HG03139 (cell line): ENCODE measurements around the gene ATP9A.
"Not testable (repeated sequence)": the region's sequence is repeated elsewhere in the genome, so short reads cannot be mapped to it uniquely, and the experiment has no call there.

ENCODE experiments used
- ATAC-seq: cut with Tn5 transposase; IDR thresholded peaks from one replicate; pipeline ENCODE4 v1.9.1; 2021; ENCODE audit not compliant: unreplicated experiment

The ATP9A gene

DNA sequence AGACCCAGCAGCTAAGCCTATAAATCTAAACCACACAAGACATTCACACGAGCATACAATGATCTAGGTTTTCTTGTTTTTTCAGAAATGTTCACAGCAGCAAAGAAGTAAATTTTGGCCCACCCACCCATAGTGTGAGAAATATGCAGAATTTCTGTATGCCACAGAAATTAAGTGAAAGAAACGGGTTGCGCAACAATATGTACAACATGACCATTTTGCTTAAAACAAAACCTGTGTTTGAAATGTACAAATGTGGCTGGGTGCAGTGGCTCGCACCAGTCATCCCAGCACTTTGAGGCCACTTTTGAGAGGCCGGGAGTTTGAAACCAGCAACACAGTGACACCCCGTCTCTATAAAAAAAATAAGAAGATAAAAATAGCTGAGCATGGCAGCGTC, 24.8 kb upstream of the ATP9A start:
- no peak for ATAC-seq

- no peak for ATAC-seq
Observed at GRCh38 chr20:51791626-51792025, 23.4 kb upstream of the ATP9A start.

- no peak for ATAC-seq
Observed at GRCh38 chr20:51790256-51790655, 22.1 kb upstream of the ATP9A start.

DNA sequence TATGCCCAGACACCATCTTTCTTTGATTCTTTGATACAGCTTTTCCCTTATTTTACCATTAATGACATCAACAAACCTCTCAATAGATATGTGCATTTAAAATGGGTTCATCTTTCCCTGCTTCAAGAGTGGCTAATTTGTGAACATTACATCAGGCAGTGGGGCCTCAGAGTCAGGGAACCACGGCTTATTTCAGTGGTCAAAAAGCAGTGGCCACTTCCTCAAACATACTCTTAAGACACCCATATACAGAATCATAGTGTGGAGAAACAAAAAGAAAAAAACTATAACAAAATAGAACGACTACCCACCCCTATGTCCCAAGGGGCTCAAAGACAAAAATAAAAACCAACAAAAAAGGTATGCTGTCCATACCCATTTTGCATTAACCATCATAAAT, 21.2 kb upstream of the ATP9A start:
- ATAC-seq: no peak

- ATAC-seq: no peak
Observed at GRCh38 chr20:51788822-51789221, 20.6 kb upstream of the ATP9A start.

- no peak for ATAC-seq
Observed at GRCh38 chr20:51784299-51784698, 16.1 kb upstream of the ATP9A start.

- not testable (repeated sequence) for ATAC-seq
Observed at GRCh38 chr20:51778229-51778759, 10.1 kb upstream of the ATP9A start.

DNA sequence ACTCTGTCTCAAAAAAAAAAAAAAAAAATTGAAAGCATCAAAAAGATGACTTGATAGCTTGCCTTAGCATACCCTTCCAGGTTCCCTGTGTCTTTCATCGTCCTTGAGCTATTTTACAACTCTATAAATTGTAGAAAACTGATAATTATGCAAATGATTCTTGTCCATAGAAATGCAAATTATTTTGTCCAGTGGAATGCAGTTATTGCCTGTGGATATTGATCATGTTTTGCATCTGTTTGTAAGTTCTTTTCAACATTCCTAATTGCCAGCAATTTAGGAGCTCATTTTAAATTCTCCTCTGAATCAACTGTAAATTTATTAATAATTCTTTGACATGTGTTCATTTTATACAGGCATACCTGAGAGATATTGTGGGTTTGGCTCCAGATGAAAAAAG, 7.1 kb upstream of the ATP9A start:
- no peak for ATAC-seq

GRCh38 chr20:51772236-51772635, 4.0 kb upstream of the ATP9A start:
- ATAC-seq: no peak

GRCh38 chr20:51769976-51770615, 1.9 kb upstream of the ATP9A start:
- no peak for ATAC-seq

- ATAC-seq: no peak
Observed at GRCh38 chr20:51768759-51769517, 748 bp upstream of the ATP9A start.

DNA sequence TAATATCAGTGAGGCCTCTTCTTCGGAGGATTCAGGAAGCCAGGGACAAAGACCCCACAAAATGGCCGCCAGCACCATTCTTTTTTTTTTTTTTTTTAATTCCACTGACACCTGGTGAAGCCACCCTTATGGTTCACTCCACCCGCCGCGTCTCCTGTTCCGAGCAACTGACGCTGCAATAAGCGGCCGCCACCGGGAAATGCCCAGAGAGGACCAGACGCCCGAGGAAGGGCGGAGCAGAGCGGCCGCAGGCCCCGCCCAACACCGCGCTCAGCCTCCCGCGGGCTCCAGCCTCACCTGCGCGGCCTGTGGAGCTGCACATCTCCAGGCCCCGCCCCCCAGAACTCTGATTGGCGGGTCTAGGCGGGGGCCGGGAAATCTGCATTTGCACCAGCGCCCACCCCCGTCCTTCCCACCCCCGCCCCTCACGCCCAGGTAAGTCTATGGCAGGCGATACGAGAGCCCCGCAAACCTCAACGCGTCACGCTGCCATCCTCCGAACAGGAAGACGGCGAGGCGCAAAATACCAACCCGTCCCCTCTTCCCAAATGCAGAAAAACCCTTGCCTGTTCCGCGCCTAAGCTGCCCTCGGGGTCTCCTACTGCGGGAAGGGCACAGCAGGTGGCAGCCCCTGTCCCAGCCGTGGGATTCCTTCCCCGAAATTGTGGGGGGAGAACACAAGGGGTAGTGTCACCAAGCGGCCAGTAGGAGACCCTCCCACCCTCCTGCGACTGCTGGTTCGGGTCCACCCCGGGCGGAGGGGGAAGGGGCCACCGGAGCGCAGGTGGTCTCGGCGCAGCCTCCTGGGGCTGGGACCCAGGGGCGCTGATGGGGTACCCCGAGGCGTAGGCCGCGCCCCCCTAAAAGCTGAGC, 960 bp downstream of the ATP9A start:
- no peak for ATAC-seq

DNA sequence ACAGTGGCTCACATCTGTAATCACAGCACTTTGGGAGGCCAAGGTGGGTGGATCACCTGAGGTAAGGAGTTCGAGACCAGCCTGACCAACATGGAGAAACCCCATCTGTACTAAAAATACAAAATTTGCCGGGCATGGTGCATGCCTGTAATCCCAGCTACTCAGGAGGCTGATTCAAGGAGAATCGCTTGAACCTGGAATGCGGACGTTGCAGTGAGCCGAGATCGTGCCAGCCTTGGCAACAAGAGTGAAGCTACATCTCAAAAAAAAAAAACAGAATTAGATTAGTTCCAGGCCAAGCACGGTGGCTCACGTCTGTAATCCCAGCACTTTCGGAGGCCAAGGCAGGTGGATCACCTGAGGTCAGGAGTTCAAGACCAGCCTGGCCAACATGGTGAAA, 2.8 kb downstream of the ATP9A start:
- ATAC-seq: not testable (repeated sequence)

DNA sequence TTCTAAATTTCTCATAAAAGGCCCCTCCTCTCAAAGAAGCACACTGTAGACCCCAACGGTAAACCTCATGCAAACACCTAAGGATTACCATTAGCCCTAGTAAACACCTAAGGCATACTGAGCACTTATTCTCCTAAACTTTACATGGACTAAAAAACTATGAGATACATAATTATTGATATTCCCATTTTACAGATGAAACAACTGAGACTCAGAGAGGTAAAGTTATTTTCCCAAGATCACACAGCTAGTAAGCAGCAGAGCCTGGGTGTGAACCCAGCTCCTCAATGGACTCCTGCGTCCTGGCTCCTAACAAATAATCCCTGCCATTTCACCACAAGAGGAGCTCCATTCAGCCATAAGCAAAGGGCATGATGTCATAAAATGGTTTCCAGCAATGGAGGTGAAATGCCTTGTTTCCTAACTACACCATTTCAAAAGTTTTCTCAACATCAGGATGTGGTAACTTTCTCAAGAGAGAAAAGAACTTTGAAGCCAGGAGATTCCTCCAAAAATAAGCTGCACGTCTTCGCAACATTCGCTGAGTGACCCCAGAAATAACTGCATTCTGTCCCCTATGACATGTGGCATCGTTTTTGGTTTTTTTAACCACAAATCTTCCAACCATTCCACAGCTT, 4.1 kb downstream of the ATP9A start:
- no peak for ATAC-seq

DNA sequence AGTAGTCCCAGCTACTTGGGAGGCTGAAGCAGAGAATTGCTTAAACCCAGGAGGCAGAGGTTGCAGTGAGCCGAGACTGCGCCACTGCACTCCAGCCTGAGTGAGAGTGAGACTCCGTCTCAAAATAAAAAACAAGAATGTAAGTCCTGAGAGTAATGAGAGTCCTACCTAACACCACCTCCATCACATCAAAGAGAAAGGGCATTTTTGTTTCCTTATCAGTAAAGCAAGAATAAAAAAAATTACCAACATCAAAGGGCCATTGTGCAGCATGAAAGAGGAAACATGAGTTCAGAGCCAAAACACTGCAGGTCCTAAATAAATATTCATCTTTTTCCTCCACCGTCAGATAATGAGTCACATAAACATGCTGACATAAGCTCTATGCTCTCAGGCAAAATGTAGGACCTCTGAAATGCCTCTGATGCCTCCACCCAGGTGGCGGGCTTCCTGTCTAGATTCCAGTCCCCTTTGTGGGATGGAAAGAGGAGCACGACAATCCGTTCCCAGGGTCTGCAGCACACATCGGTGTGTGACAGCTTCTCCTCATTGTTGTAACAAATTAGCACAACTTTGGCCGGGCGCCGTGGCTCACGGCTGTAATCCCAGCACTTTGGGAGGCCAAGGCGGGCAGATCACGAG, 7.2 kb downstream of the ATP9A start:
- ATAC-seq: no peak

DNA sequence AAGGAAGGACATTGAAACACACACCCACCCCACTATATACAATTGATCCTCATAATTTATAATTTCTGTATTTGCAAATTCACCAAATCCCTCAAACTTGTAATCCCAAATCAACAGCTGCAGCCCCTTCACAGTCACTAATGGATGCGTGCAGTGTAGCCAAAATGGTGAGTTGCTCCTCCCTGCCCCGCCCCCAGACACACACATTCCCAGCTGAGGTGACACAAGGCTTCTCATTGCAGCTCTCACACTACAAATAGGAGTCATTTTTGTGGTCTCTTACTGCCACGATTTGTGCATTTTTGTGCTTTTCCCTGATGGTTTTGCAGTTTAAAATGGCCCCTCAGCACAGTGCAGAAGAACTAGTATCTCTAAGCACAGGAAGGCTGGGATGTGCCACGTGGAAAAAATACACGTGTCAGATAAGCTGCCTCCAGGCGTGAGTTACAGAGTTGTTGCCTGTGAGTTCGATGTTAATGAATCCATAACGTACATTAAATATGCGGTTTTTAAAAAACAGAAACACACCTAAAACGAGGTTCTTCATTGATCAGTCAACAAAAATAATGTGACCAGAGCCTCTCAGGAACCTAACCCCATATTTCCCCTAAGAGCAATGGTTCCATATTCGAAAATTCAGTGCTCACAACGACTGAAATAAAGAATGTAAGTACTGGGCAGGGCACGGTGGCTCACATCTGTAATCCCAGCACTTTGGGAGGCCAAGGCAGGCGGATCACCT, 8.2 kb downstream of the ATP9A start:
- ATAC-seq: no peak

DNA sequence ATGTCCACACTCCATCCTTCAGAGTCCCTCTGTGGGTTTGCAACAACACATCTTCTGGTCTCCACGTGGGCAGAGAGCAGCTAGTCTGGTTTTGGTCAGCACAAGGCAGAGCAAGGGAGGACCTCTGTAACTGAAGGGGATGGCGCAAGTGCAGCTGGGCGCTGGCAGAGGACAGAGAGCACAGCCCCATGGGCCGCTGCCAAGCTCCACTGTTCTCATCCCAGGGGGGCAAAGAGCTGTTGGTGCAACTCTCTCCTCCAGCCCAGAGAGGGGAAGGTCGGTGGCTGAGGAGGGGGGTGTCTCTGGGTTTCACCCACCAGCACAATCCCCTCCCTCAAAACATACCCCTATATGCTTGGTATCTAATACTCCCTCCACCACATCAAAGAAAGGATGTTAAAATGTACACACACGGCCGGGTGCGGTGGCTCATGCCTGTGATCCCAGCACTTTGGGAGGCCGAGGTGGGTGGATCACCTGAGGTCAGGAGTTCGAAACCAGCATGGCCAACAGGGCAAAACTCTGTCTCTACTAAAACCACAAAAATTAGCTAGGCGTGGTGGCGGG, 9.1 kb downstream of the ATP9A start:
- no peak for ATAC-seq

DNA sequence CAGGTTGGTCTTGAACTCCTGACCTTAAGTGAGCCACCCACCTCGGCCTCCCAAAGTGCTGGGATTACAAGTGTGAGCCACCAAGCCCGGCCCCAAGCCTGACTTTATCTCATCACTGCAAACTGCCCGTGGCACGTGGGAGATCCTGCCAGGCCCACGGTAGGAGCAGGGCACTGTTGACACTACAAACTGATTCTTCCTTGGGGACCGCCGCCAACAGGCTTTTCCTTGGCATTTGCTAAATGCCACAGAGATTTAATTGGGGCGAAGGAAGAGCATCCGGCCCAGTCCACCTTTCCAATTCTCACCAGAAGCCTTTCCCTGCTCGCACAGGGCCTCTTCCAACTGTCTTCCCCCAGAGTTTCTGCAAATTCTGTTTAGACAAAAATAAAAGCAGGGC, 11.0 kb downstream of the ATP9A start:
- no peak for ATAC-seq

GRCh38 chr20:51756653-51757052, 11.5 kb downstream of the ATP9A start:
- ATAC-seq: no peak

- ATAC-seq: not testable (repeated sequence)
Observed at GRCh38 chr20:51753220-51753619, 15.0 kb downstream of the ATP9A start.
